Progenitor cell of endocrine pancreas (in vitro differentiated cells): Measurements from ENCODE around the gene GPR176. TPM values are rescaled to one million over a fixed set of nuclear protein-coding genes. Genes with fewer than 3 reads are reported as not detected.

Experiments
- DNase-seq: peaks from one replicate; pipeline ENCODE4 v3.0.0; 2021; ENCODE audit warnings: low spot score; ENCODE audit not compliant: unreplicated experiment
- H3K27ac Mint-ChIP-seq: 2 replicates; pipeline ENCODE4 v1.8.0; 2021; ENCODE audit warnings: mild to moderate bottlenecking, moderate library complexity, mixed read lengths
- H3K27me3 Mint-ChIP-seq: 2 replicates; pipeline ENCODE4 v1.8.0; 2021; ENCODE audit warnings: mixed read lengths
- H3K36me3 Mint-ChIP-seq: 2 replicates; pipeline ENCODE4 v1.8.0; 2022; ENCODE audit warnings: mixed read lengths; ENCODE audit not compliant: insufficient read depth
- H3K4me1 Mint-ChIP-seq: 2 replicates; pipeline ENCODE4 v1.8.0; 2021; ENCODE audit warnings: low read depth, mixed read lengths
- H3K4me3 Mint-ChIP-seq: 2 replicates; pipeline ENCODE4 v1.8.0; 2021; ENCODE audit warnings: low read depth, mild to moderate bottlenecking, moderate library complexity, mixed read lengths
- H3K9me3 Mint-ChIP-seq: 2 replicates; pipeline ENCODE4 v1.8.0; 2021; ENCODE audit warnings: low read depth, mixed read lengths
- total RNA-seq: library from RNA; stranded (reverse); gene quantifications from 2 replicates; pipeline ENCODE4 v1.2.1, GENCODE V29; 2021
- TF ChIP-seq, protein P1 (sequence below): fragments of 200-600 bp; sonication (generic); IDR thresholded peaks from one replicate; pipeline ENCODE4 v1.5.0; 2021; ENCODE audit warnings: antibody characterized with exemption, mild to moderate bottlenecking; ENCODE audit not compliant: unreplicated experiment

The GPR176 gene
- total RNA-seq, 1 donor from 2014 or later = 1.0 TPM

- Mint-ChIP-seq H3K27me3 (no peaks in the 10 kb centered on the region), H3K9me3 (no peaks in the 10 kb centered on the region), H3K4me1 (peaks cover 13% of the 10 kb centered on the region), H3K4me3 (no peak overlapping the region), H3K27ac (no peak overlapping the region), H3K36me3 (peaks cover 2% of the 10 kb centered on the region)
- DNase-seq = no peak
- TF ChIP-seq, protein P1, sequence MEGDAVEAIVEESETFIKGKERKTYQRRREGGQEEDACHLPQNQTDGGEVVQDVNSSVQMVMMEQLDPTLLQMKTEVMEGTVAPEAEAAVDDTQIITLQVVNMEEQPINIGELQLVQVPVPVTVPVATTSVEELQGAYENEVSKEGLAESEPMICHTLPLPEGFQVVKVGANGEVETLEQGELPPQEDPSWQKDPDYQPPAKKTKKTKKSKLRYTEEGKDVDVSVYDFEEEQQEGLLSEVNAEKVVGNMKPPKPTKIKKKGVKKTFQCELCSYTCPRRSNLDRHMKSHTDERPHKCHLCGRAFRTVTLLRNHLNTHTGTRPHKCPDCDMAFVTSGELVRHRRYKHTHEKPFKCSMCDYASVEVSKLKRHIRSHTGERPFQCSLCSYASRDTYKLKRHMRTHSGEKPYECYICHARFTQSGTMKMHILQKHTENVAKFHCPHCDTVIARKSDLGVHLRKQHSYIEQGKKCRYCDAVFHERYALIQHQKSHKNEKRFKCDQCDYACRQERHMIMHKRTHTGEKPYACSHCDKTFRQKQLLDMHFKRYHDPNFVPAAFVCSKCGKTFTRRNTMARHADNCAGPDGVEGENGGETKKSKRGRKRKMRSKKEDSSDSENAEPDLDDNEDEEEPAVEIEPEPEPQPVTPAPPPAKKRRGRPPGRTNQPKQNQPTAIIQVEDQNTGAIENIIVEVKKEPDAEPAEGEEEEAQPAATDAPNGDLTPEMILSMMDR = no peak
These were observed 16.1 kb upstream of the GPR176 start for GRCh38 chr15:39936187-39936586.

- H3K27ac Mint-ChIP-seq = peak overlapping the region; percentile 30
- H3K36me3 Mint-ChIP-seq = peaks cover 2% of the 10 kb centered on the region
- DNase-seq = no peak
- peaks cover 13% of the 10 kb centered on the region for H3K4me1 Mint-ChIP-seq
- TF ChIP-seq, protein P1 = no peak
- peak overlapping the region; percentile 91 for H3K4me3 Mint-ChIP-seq
- H3K27me3 Mint-ChIP-seq = no peaks in the 10 kb centered on the region
- no peaks in the 10 kb centered on the region for H3K9me3 Mint-ChIP-seq
These were observed 15.2 kb upstream of the GPR176 start for GRCh38 chr15:39935241-39935640.

DNA sequence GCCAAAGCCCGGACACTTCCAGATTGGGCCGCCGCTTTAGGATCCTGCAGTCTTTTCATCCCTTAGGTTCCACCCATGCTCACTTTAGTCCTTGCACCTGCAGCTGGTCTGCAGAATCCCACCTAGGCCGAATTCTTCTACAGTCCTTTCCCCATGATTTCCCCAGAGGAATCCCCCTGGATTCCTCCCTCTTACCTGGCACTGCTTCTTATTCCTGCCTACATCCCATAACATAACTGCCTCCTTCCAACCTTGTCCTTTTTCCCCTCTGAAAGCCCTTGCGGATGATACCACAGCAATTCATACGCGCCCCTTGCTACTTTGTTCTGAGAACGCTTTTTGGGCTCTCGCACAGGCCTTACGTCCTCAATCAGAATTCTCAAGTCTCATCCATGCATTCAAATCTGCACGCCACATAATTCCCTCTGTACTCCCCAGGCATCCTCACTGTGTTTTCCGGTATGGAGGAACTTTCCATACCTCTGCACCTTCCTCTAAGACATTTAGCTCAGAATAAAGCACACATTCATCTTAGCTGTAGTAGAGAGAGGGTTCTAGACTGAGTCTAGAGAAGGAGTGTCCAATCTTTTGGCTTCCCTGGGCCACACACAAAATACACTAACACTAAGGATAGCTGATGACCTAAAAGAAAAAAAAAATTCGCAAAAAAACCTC, 14.5 kb upstream of the GPR176 start:
- TF ChIP-seq, protein P1 = no peak
- H3K4me1 Mint-ChIP-seq = peaks cover 13% of the 10 kb centered on the region
- H3K36me3 Mint-ChIP-seq = peaks cover under 1% of the 10 kb centered on the region
- H3K27ac Mint-ChIP-seq = peak overlapping the region; percentile 96
- no peak for DNase-seq
- peak overlapping the region; percentile 91 for H3K4me3 Mint-ChIP-seq
- H3K27me3 Mint-ChIP-seq = peaks cover 2% of the 10 kb centered on the region
- H3K9me3 Mint-ChIP-seq = no peaks in the 10 kb centered on the region

DNA sequence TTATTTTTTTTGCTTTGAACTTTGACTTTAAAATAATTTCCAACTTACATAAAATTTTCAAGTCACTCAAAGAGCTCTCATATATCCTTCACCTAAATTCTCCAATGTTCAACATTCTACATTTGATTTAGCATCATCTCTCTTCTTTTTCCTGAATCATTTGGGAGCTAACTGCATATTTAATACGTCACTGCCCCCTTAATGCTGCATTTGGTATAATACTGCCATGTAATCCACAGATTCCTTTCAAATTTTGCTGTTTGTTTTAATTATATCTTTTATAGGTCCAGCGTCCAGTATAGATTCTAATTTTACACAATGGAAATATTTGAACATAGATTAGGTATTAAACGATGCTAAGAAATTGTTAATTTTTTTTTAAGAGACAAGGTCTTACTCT, 11.5 kb upstream of the GPR176 start:
- Mint-ChIP-seq H3K27ac (no peak overlapping the region), H3K27me3 (peaks cover 5% of the 10 kb centered on the region), H3K9me3 (no peaks in the 10 kb centered on the region), H3K4me3 (no peak overlapping the region), H3K4me1 (peaks cover 7% of the 10 kb centered on the region), H3K36me3 (no peaks in the 10 kb centered on the region)
- TF ChIP-seq, protein P1 = no peak
- no peak for DNase-seq

GRCh38 chr15:39926526-39926925, 6.5 kb upstream of the GPR176 start:
- peaks cover 8% of the 10 kb centered on the region for H3K4me1 Mint-ChIP-seq
- H3K4me3 Mint-ChIP-seq = no peak overlapping the region
- TF ChIP-seq, protein P1 = no peak
- peaks cover under 1% of the 10 kb centered on the region for H3K9me3 Mint-ChIP-seq
- no peak overlapping the region for H3K27ac Mint-ChIP-seq
- H3K27me3 Mint-ChIP-seq = peaks cover 5% of the 10 kb centered on the region
- no peaks in the 10 kb centered on the region for H3K36me3 Mint-ChIP-seq
- DNase-seq = no peak
